HepG2 (cell line): Measurements from ENCODE around the gene NBR1. TPM values are rescaled to one million over a fixed set of nuclear protein-coding genes. Genes with fewer than 3 reads are reported as not detected.

ENCODE experiments used
- ARNT2 ChIP-seq: sonication (generic); formaldehyde crosslinking; IDR thresholded peaks from 2 replicates; pipeline ENCODE4 v1.8.0; 2022; ENCODE audit warnings: mild to moderate bottlenecking, low read depth, missing genetic modification reagents, moderate library complexity
- CENPT ChIP-seq: sonication (generic); formaldehyde crosslinking; IDR thresholded peaks from 2 replicates; pipeline ENCODE4 v1.8.0; 2022; ENCODE audit warnings: low read depth, mild to moderate bottlenecking, moderate library complexity, missing genetic modification reagents
- DNMT1 ChIP-seq: sonication (generic); formaldehyde crosslinking; IDR thresholded peaks from 2 replicates; pipeline ENCODE4 v1.5.1; 2020; ENCODE audit warnings: mild to moderate bottlenecking, missing genetic modification reagents
- FLYWCH1 ChIP-seq: sonication (generic); formaldehyde crosslinking; IDR thresholded peaks from 2 replicates; pipeline ENCODE4 v1.8.1; 2023; ENCODE audit warnings: mild to moderate bottlenecking, missing genetic modification reagents
- GATAD2A ChIP-seq: IDR thresholded peaks from 2 replicates; pipeline ENCODE4 v1.6.1; 2016
- GFI1 ChIP-seq: sonication (generic); formaldehyde crosslinking; IDR thresholded peaks from 2 replicates; pipeline ENCODE4 v1.5.0; 2020; ENCODE audit warnings: missing genetic modification reagents, mild to moderate bottlenecking, borderline replicate concordance
- IRX3 ChIP-seq: sonication (generic); formaldehyde crosslinking; IDR thresholded peaks from 2 replicates; pipeline ENCODE4 v1.8.1; 2023; ENCODE audit warnings: mild to moderate bottlenecking, low read depth, missing genetic modification reagents, borderline replicate concordance
- NCOA1 ChIP-seq: sonication (generic); formaldehyde crosslinking; IDR thresholded peaks from 2 replicates; pipeline ENCODE4 v1.9.0; 2021; ENCODE audit warnings: missing genetic modification reagents
- NRL ChIP-seq: sonication (generic); formaldehyde crosslinking; IDR thresholded peaks from 2 replicates; pipeline ENCODE4 v1.5.0; 2020; ENCODE audit warnings: missing genetic modification reagents, mild to moderate bottlenecking, moderate library complexity, borderline replicate concordance
- PAF1 ChIP-seq: IDR thresholded peaks from 2 replicates; pipeline ENCODE4 v1.6.1; 2016; ENCODE audit warnings: missing genetic modification reagents, missing compliant biosample characterization
- RBFOX2 ChIP-seq: fragments of 200-400 bp; formaldehyde crosslinking; IDR thresholded peaks from 2 replicates; pipeline ENCODE4 v1.6.1; 2017; ENCODE audit warnings: low read depth, mild to moderate bottlenecking, low read length
- RBM22 ChIP-seq: fragments of 200-400 bp; formaldehyde crosslinking; optimal IDR thresholded peaks from 2 replicates; pipeline ENCODE3; 2017; ENCODE audit warnings: mild to moderate bottlenecking, low read length, moderate library complexity
- SIX4 ChIP-seq: sonication (generic); formaldehyde crosslinking; IDR thresholded peaks from 2 replicates; pipeline ENCODE4 v1.4.0; 2020; ENCODE audit warnings: missing genetic modification reagents
- SRY ChIP-seq: sonication (generic); formaldehyde crosslinking; IDR thresholded peaks from 2 replicates; pipeline ENCODE4 v1.8.0; 2022; ENCODE audit warnings: mild to moderate bottlenecking, missing genetic modification reagents
- STAT5B ChIP-seq: sonication (generic); formaldehyde crosslinking; IDR thresholded peaks from 2 replicates; pipeline ENCODE4 v1.4.0; 2020; ENCODE audit warnings: missing genetic modification reagents
- TBX2 ChIP-seq: sonication (generic); formaldehyde crosslinking; IDR thresholded peaks from 2 replicates; pipeline ENCODE4 v1.5.0; 2020; ENCODE audit warnings: missing genetic modification reagents, mild to moderate bottlenecking, borderline replicate concordance
- ZBTB43 ChIP-seq: sonication (generic); formaldehyde crosslinking; conservative IDR thresholded peaks from 2 replicates; pipeline ENCODE4 v1.4.0; 2020; ENCODE audit warnings: missing genetic modification reagents
- ZNF101 ChIP-seq: sonication (generic); formaldehyde crosslinking; IDR thresholded peaks from 2 replicates; pipeline ENCODE4 v1.4.0; 2020; ENCODE audit warnings: mild to moderate bottlenecking, low read depth, missing genetic modification reagents, borderline replicate concordance
- ZNF367 ChIP-seq: sonication (generic); formaldehyde crosslinking; IDR thresholded peaks from 2 replicates; pipeline ENCODE4 v1.4.0; 2020; ENCODE audit warnings: missing genetic modification reagents, borderline replicate concordance
- ZNF430 ChIP-seq: sonication (generic); formaldehyde crosslinking; IDR thresholded peaks from 2 replicates; pipeline ENCODE4 v1.9.0; 2021; ENCODE audit warnings: mild to moderate bottlenecking, missing genetic modification reagents
- ZNF44 ChIP-seq: sonication (generic); formaldehyde crosslinking; IDR thresholded peaks from 2 replicates; pipeline ENCODE4 v1.5.1; 2020; ENCODE audit warnings: mild to moderate bottlenecking, missing genetic modification reagents
- ZNF496 ChIP-seq: sonication (generic); formaldehyde crosslinking; IDR thresholded peaks from 2 replicates; pipeline ENCODE4 v1.8.1; 2023; ENCODE audit warnings: mild to moderate bottlenecking, moderate library complexity, missing genetic modification reagents; ENCODE audit not compliant: insufficient replicate concordance
- ZNF512B ChIP-seq: sonication (generic); formaldehyde crosslinking; IDR thresholded peaks from 2 replicates; pipeline ENCODE4 v1.5.1; 2020; ENCODE audit warnings: missing genetic modification reagents, mild to moderate bottlenecking, borderline replicate concordance
- ZNF557 ChIP-seq: sonication (generic); formaldehyde crosslinking; IDR thresholded peaks from 2 replicates; pipeline ENCODE4 v1.4.0; 2020; ENCODE audit warnings: missing genetic modification reagents
- ZNF75D ChIP-seq: sonication (generic); formaldehyde crosslinking; IDR thresholded peaks from 2 replicates; pipeline ENCODE4 v1.8.1; 2023; ENCODE audit warnings: missing genetic modification reagents, mild to moderate bottlenecking, borderline replicate concordance
- polyA plus RNA-seq, 8 experiments: library from polyadenylated mRNA; depleted of rRNA in 3 of 8; stranded (reverse) in 7 of 8; unstranded in 1 of 8; fragments of >200 nt; fragmentation: Illumina TruSeq in 4 of 8; extraction: Trizol in 4 of 8; gene quantifications; 2 replicates each; pipeline versions ENCODE4 v1.2.1 to v1.2.3, GENCODE V29; 2011 to 2016; ENCODE audit warnings: low read depth in 4 of 8, missing spikeins in 1 of 8, mixed read lengths in 1 of 8; ENCODE audit not compliant: insufficient read depth in 1 of 8
- total RNA-seq, 5 experiments: library from RNA; depleted of rRNA; stranded (reverse); fragments of >200 nt; fragmentation: Illumina TruSeq; extraction: Trizol; gene quantifications; 2 replicates each; pipeline ENCODE4 v1.2.3, GENCODE V29; 2016; ENCODE audit warnings: low read depth in 1 of 5

Gene NBR1
- total and polyA plus RNA-seq, 2 of the 13 experiments (the other 11 are each of a cell fraction or from before 2014, with no cell fraction given) = 51.7 to 121 TPM

GRCh38 chr17:43125967-43126910 is 44.8 kb upstream of the NBR1 start (continued):
- TF ChIP-seq ZNF512B (0 out of 2 replicates have a peak, but pooled peaks have one; percentile 15), SRY (CRISPR knock-in tag) (peak; percentile 28), NRL (peak; percentile 82; the same call in 1 of the 2 replicates), CENPT (CRISPR knock-in tag) (no peak), TBX2 (0 out of 2 replicates have a peak, but pooled peaks have one; percentile 15), ZNF557 (CRISPR knock-in tag) (0 out of 2 replicates have a peak, but pooled peaks have one; percentile 9), RBM22 (no peak), SIX4 (no peak), GFI1 (CRISPR knock-in tag) (peak; percentile 53; the same call in 1 of the 2 replicates), NCOA1 (CRISPR knock-in tag) (no peak), ZBTB43 (no peak), DNMT1 (CRISPR knock-in tag) (0 out of 2 replicates have a peak, but pooled peaks have one; percentile 53), ZNF367 (0 out of 2 replicates have a peak, but pooled peaks have one; percentile 39), ZNF101 (CRISPR knock-in tag) (no peak), PAF1 (CRISPR knock-in tag) (0 out of 2 replicates have a peak, but pooled peaks have one; percentile 49), FLYWCH1 (CRISPR knock-in tag) (no peak), ZNF44 (CRISPR knock-in tag) (0 out of 2 replicates have a peak, but pooled peaks have one; percentile 9), ZNF75D (CRISPR knock-in tag) (0 out of 2 replicates have a peak, but pooled peaks have one; percentile 66), ZNF430 (no peak), RBFOX2 (peak; percentile 77), ARNT2 (CRISPR knock-in tag) (no peak), STAT5B (CRISPR knock-in tag) (no peak), ZNF496 (no peak), IRX3 (CRISPR knock-in tag) (no peak), GATAD2A (CRISPR knock-in tag) (0 out of 2 replicates have a peak, but pooled peaks have one; percentile 23)
